ENCODE results near the gene PRIM1. TPM values are rescaled to one million over a fixed set of nuclear protein-coding genes. Genes with fewer than 3 reads are reported as not detected.

The PRIM1 gene
- total and polyA plus RNA-seq, 2 of the 13 experiments (the other 11 are each of a cell fraction or from before 2014, with no cell fraction given), result 30.0 to 47.3 TPM

DNA sequence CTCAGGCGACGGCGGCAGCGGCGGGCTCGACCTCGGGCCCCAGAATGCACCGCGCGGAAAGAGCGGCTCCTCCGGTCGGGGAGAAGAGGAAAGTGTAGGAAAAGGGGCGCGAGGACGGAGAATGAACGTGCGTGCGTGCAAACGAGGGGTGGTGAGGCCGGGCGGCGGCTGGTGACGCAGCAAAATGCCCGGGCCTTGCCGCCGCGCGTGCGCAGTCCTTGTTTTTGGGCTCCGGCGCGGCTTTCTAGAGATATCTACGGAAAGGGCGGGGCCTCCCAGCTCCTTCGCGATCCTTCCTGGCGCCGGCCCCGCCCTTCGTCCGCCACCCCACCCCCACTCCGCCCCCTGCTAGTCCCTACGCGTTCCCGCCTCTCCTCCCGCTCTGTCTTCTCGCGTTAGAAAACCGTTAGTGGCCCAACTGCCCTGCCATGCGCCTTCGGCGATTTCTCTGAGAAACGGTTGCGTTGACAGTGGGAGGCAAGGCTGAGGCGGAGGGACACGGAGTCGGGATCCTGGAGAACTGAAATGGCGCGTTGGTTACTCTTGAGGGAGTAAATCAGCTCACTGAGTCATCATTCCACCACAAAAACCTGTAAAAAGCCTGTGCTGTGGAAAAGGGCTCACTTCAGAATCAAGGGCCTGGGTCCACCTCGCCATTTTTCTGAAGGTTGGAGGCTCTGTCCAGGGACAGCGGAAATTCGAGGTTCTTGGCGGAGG is 63.8 kb downstream of the PRIM1 start, which contains the start of gene PTGES3 (continued):
- TF ChIP-seq, protein P1, sequence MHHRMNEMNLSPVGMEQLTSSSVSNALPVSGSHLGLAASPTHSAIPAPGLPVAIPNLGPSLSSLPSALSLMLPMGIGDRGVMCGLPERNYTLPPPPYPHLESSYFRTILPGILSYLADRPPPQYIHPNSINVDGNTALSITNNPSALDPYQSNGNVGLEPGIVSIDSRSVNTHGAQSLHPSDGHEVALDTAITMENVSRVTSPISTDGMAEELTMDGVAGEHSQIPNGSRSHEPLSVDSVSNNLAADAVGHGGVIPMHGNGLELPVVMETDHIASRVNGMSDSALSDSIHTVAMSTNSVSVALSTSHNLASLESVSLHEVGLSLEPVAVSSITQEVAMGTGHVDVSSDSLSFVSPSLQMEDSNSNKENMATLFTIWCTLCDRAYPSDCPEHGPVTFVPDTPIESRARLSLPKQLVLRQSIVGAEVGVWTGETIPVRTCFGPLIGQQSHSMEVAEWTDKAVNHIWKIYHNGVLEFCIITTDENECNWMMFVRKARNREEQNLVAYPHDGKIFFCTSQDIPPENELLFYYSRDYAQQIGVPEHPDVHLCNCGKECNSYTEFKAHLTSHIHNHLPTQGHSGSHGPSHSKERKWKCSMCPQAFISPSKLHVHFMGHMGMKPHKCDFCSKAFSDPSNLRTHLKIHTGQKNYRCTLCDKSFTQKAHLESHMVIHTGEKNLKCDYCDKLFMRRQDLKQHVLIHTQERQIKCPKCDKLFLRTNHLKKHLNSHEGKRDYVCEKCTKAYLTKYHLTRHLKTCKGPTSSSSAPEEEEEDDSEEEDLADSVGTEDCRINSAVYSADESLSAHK (CRISPR knock-in tag; IDR thresholded peaks at IDR 0.05; ENCODE audit: borderline replicate concordance), result peak; percentile 59; the same call in 1 of the 2 replicates
- TF ChIP-seq DR1 (CRISPR knock-in tag; IDR thresholded peaks at IDR 0.05) (peak; percentile 61), ZNF629 (CRISPR knock-in tag; conservative IDR thresholded peaks at IDR 0.05) (no peak), ZNF160 (CRISPR knock-in tag; IDR thresholded peaks at IDR 0.05) (peak; percentile 86), ASH2L (IDR thresholded peaks at IDR 0.05; ENCODE audit: insufficient read length, low read depth, low read length) (peak; percentile 91), MIXL1 (CRISPR knock-in tag; IDR thresholded peaks at IDR 0.05) (peak; percentile 55; the same call in 1 of the 2 replicates), KDM5A (IDR thresholded peaks at IDR 0.05; ENCODE audit: borderline replicate concordance, low read length) (peak; percentile 55; the same call in 1 of the 2 replicates), REL (CRISPR knock-in tag; conservative IDR thresholded peaks at IDR 0.05) (0 out of 2 replicates have a peak, but pooled peaks have one; percentile 90), NAIF1 (CRISPR knock-in tag; IDR thresholded peaks at IDR 0.05; ENCODE audit: borderline replicate concordance) (peak; percentile 94), CBX1 (IDR thresholded peaks at IDR 0.05; ENCODE audit: low read depth) (peak; percentile 68), ZNF577 (CRISPR knock-in tag; IDR thresholded peaks at IDR 0.05; ENCODE audit: borderline replicate concordance, low read depth) (0 out of 2 replicates have a peak, but pooled peaks have one; percentile 30), NFE2L1 (CRISPR knock-in tag; IDR thresholded peaks at IDR 0.05; ENCODE audit: borderline replicate concordance) (peak; percentile 97), SRF (IDR thresholded peaks at IDR 0.05; ENCODE audit: low read depth, low read length) (no peak), ZSCAN21 (CRISPR knock-in tag; IDR thresholded peaks at IDR 0.05; ENCODE audit: borderline replicate concordance) (peak; percentile 94), CBX5 (CRISPR knock-in tag; IDR thresholded peaks at IDR 0.05; ENCODE audit: borderline replicate concordance) (peak; percentile 45)
- TF ChIP-seq, protein P2, sequence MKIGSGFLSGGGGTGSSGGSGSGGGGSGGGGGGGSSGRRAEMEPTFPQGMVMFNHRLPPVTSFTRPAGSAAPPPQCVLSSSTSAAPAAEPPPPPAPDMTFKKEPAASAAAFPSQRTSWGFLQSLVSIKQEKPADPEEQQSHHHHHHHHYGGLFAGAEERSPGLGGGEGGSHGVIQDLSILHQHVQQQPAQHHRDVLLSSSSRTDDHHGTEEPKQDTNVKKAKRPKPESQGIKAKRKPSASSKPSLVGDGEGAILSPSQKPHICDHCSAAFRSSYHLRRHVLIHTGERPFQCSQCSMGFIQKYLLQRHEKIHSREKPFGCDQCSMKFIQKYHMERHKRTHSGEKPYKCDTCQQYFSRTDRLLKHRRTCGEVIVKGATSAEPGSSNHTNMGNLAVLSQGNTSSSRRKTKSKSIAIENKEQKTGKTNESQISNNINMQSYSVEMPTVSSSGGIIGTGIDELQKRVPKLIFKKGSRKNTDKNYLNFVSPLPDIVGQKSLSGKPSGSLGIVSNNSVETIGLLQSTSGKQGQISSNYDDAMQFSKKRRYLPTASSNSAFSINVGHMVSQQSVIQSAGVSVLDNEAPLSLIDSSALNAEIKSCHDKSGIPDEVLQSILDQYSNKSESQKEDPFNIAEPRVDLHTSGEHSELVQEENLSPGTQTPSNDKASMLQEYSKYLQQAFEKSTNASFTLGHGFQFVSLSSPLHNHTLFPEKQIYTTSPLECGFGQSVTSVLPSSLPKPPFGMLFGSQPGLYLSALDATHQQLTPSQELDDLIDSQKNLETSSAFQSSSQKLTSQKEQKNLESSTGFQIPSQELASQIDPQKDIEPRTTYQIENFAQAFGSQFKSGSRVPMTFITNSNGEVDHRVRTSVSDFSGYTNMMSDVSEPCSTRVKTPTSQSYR (CRISPR knock-in tag; IDR thresholded peaks at IDR 0.05; ENCODE audit: borderline replicate concordance), result peak; percentile 78
- TF ChIP-seq, protein P3, sequence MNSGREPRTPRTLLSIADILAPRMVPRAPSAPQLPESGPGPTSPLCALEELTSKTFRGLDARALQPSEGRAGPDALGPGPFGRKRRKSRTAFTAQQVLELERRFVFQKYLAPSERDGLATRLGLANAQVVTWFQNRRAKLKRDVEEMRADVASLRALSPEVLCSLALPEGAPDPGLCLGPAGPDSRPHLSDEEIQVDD (CRISPR knock-in tag; IDR thresholded peaks at IDR 0.05; ENCODE audit: borderline replicate concordance), result 0 out of 2 replicates have a peak, but pooled peaks have one; percentile 9
- TF ChIP-seq, protein P4, sequence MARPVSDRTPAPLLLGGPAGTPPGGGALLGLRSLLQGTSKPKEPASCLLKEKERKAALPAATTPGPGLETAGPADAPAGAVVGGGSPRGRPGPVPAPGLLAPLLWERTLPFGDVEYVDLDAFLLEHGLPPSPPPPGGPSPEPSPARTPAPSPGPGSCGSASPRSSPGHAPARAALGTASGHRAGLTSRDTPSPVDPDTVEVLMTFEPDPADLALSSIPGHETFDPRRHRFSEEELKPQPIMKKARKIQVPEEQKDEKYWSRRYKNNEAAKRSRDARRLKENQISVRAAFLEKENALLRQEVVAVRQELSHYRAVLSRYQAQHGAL (CRISPR knock-in tag; IDR thresholded peaks at IDR 0.05; ENCODE audit: not compliant biosample characterization), result no peak
- TF ChIP-seq, protein P5, sequence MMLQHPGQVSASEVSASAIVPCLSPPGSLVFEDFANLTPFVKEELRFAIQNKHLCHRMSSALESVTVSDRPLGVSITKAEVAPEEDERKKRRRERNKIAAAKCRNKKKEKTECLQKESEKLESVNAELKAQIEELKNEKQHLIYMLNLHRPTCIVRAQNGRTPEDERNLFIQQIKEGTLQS (CRISPR knock-in tag; IDR thresholded peaks at IDR 0.05), result 0 out of 2 replicates have a peak, but pooled peaks have one; percentile 13
- TF ChIP-seq, protein P6, sequence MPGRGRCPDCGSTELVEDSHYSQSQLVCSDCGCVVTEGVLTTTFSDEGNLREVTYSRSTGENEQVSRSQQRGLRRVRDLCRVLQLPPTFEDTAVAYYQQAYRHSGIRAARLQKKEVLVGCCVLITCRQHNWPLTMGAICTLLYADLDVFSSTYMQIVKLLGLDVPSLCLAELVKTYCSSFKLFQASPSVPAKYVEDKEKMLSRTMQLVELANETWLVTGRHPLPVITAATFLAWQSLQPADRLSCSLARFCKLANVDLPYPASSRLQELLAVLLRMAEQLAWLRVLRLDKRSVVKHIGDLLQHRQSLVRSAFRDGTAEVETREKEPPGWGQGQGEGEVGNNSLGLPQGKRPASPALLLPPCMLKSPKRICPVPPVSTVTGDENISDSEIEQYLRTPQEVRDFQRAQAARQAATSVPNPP (CRISPR knock-in tag; IDR thresholded peaks at IDR 0.05), result 0 out of 2 replicates have a peak, but pooled peaks have one; percentile 33
